Psoas muscle (tissue), 8 donors: ENCODE data around the gene NDRG4. TPM values are rescaled to one million over a fixed set of nuclear protein-coding genes. Genes with fewer than 3 reads are reported as not detected.

Experiments used
- ATAC-seq, 4 donors: fragments of 200-7000 bp; cut with Tn5 transposase; one replicate each; pipeline ENCODE4 v1.9.1; 2020; ENCODE audit warnings: moderate library complexity in 3 of 4, mild to moderate bottlenecking in 2 of 4
- DNase-seq, 2 donors: peaks; one replicate each; pipeline ENCODE4 v3.0.0-alpha.2; 2020
- H3K27ac ChIP-seq: fragments of 200-600 bp; one replicate; pipeline ENCODE4 v1.8.0; 2022
- H3K27me3 ChIP-seq, 3 donors: fragments of 200-600 bp in 1 of 3; one replicate each; pipeline versions ENCODE4 v1.6.1 to v1.8.0; 2013 to 2022; ENCODE audit warnings: low read length in 2 of 3, mild to moderate bottlenecking in 2 of 3, moderate library complexity in 1 of 3; ENCODE audit not compliant: insufficient read depth in 3 of 3
- H3K36me3 ChIP-seq, 2 donors: fragments of 200-600 bp in 1 of 2; one replicate each; pipeline versions ENCODE4 v1.6.1 to v1.8.0; 2013 to 2022; ENCODE audit warnings: low read depth in 1 of 2, mild to moderate bottlenecking in 1 of 2, moderate library complexity in 1 of 2; ENCODE audit not compliant: insufficient read depth in 1 of 2
- H3K4me1 ChIP-seq: fragments of 200-600 bp; one replicate; pipeline ENCODE4 v1.8.0; 2022
- H3K4me3 ChIP-seq: fragments of 200-600 bp; one replicate; pipeline ENCODE4 v1.8.0; 2022; ENCODE audit warnings: mild to moderate bottlenecking
- H3K9me3 ChIP-seq: fragments of 200-600 bp; one replicate; pipeline ENCODE4 v1.8.0; 2022
- WGBS, 3 donors: extraction: QIAGEN DNeasy Blood & Tissue Kit; methylation state at CpG; one replicate each; pipeline versions ENCODE4 v1.1.6 to v1.1.7; 2013; 5-methylcytosine and 5-hydroxymethylcytosine counted together
- intact Hi-C, 2 donors: fragments of 100-400 bp; cut with DNase I; formaldehyde crosslinking; loops; one replicate each; pipeline versions ENCODE4 v1.11.0 to v1.14.2; 2022
- polyA plus RNA-seq, 3 donors: library from polyadenylated mRNA; stranded (reverse); fragments of 200-250 nt; gene quantifications; one replicate each; pipeline ENCODE4 v1.2.3, GENCODE V29; 2013
- total RNA-seq, 4 donors: library from RNA; stranded (reverse); fragmentation: NEBNext Ultra II Directional in 2 of 4; extraction: Animal tissue kit (Norgen Biotek cat#: 25700) in 2 of 4; gene quantifications; one replicate each; pipeline versions ENCODE4 v1.2.1 to v1.2.4, GENCODE V29; 2021 to 2023
- TF ChIP-seq, protein P1 (sequence below): fragments of 200-600 bp; IDR thresholded peaks from one replicate; pipeline ENCODE4 v1.8.0; 2022; ENCODE audit warnings: antibody characterized with exemption
- donor health status: healthy with polysubstance abuse.
- donor health status: DM: no; HTN: no; CAD: no; lungs with moderate emphysema.
- donor health status: Bipolar disorder and iron deficiency.
- donor health status: healthy.
- donor health status: DM: yes; HTN: yes; CAD: no.
- donor health status: DM: no; HTN: no; CAD: no.
- donor health status: DM: no; HTN: no; CAD: no.
- donor health status: DM: yes; HTN: yes; CAD: no.

NDRG4 gene
- total and polyA plus RNA-seq, 7 donors = 1.7 to 12.3 (median 2.5) TPM

- no peaks in the 10 kb centered on the region for H3K9me3 ChIP-seq
- TF ChIP-seq, protein P1, sequence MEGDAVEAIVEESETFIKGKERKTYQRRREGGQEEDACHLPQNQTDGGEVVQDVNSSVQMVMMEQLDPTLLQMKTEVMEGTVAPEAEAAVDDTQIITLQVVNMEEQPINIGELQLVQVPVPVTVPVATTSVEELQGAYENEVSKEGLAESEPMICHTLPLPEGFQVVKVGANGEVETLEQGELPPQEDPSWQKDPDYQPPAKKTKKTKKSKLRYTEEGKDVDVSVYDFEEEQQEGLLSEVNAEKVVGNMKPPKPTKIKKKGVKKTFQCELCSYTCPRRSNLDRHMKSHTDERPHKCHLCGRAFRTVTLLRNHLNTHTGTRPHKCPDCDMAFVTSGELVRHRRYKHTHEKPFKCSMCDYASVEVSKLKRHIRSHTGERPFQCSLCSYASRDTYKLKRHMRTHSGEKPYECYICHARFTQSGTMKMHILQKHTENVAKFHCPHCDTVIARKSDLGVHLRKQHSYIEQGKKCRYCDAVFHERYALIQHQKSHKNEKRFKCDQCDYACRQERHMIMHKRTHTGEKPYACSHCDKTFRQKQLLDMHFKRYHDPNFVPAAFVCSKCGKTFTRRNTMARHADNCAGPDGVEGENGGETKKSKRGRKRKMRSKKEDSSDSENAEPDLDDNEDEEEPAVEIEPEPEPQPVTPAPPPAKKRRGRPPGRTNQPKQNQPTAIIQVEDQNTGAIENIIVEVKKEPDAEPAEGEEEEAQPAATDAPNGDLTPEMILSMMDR = no peak
- intact Hi-C loops = no loop called here
- no peaks in the 10 kb centered on the region for H3K36me3 ChIP-seq
- no peaks in the 10 kb centered on the region for H3K4me1 ChIP-seq
- DNase-seq (no peak), ATAC-seq (no peak)
- no peak overlapping the region for H3K4me3 ChIP-seq
- WGBS, 3 donors = 84 to 89% (median 84%) methylated on average over 5 of the region's 5 CpGs
- peaks cover 0 to 58% (median 16%) of the 10 kb centered on the region in 3 donors for H3K27me3 ChIP-seq
- no peak overlapping the region for H3K27ac ChIP-seq
Measured at GRCh38 chr16:58467905-58468304, 32.0 kb upstream of the NDRG4 start.

DNA sequence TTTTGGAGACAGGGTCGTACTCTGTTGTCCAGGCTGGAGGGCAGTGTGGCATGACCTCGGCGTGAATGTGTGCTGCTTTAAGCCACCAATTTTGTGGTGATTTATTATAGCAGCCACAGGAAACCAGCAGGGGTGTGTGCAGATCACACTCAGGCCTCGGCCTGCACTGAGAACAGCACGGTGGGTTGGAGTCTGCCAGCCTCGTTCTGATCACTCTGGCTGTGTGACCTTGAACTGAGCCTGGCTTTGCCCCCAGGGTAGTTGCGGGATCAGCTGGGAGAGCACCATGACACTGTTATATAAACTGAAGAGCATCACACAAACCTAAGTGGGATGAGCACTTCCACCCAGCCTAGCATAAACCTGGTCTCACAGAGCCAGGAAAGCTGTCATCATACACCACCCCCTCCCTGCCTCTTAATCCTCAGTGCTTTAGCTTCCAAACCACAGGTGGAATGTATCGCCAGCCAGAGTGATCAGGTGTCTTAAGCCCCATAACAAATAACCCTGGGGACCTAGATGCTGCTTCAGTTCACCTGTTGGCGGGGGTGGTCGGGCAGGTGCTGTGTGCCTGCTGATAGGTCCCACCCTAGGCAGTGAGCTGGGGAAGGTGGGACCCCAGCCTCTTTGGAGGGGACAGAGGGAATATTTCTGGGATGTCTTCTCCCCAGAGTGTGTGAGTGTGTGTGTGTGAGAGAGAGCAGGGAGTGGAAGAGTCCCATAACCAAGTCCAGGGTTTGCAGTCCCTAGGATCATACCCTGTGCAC lies 28.6 kb upstream of the NDRG4 start:
- peaks cover 0 to 26% (median 11%) of the 10 kb centered on the region in 3 donors for H3K27me3 ChIP-seq
- H3K9me3 ChIP-seq = no peaks in the 10 kb centered on the region
- no peak overlapping the region for H3K4me3 ChIP-seq
- DNase-seq (no peak), ATAC-seq (no peak)
- H3K36me3 ChIP-seq = no peaks in the 10 kb centered on the region
- TF ChIP-seq, protein P1 = no peak
- no peaks in the 10 kb centered on the region for H3K4me1 ChIP-seq
- WGBS, 3 donors = 43 to 48% (median 45%) methylated on average over 10 of the region's 10 CpGs
- intact Hi-C loops = no loop called here
- H3K27ac ChIP-seq = no peak overlapping the region

DNA sequence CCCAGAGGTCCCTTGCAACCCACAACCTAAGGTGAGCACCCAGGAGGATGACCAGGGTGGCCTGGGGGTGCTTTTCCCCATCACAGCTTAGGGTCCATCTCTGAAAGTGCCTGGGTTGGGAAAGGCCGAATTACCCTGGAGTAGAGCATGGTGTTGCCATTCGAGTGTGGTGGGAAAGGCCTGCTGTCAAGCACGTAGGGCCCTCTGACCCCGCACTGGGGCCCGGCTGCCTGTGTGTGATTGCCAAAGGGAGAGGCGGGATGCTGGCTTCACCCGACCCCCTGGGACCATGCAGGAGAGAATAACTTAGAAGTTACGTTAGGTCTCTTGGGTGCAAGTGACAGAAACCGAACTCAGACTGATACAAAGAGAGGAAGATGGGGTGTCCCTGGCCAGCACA lies 27.7 kb upstream of the NDRG4 start:
- intact Hi-C loops = no loop called here
- WGBS, 3 donors = 74 to 78% (median 78%) methylated on average over 9 of the region's 9 CpGs
- ATAC-seq = no peak
- H3K9me3 ChIP-seq = no peaks in the 10 kb centered on the region
- peaks cover 0 to 17% (median 7%) of the 10 kb centered on the region in 3 donors for H3K27me3 ChIP-seq
- DNase-seq = no peak
- no peaks in the 10 kb centered on the region for H3K36me3 ChIP-seq
- H3K4me1 ChIP-seq = no peaks in the 10 kb centered on the region
- no peak overlapping the region for H3K27ac ChIP-seq
- H3K4me3 ChIP-seq = no peak overlapping the region
- TF ChIP-seq, protein P1 = no peak

DNA sequence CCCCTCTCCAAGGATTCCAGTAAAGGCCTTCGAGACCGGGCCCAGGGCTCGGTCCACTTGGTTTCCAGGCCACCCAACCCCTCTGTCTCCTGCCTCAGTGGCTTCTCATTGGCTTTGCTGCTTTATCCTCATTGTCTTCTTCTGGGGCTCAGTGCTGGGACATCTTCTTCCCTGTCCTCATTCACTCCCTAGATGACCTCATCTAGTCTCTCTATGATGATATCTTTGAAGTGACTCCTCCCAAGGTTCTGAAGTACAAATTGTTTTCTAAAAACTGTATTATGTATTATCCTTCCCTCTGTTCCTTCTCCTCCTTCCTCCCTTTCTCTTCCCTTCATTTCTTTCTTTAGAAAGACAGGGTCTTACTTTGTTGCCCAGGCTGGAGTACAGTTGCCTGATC lies 27.1 kb upstream of the NDRG4 start:
- WGBS, 3 donors = 87 to 100% (median 91%) methylated on average over 3 of the region's 3 CpGs
- peaks cover 0 to 12% (median 3%) of the 10 kb centered on the region in 3 donors for H3K27me3 ChIP-seq
- DNase-seq = no peak
- no peaks in the 10 kb centered on the region for H3K4me1 ChIP-seq
- no peak overlapping the region for H3K27ac ChIP-seq
- intact Hi-C loops = no loop called here
- no peak for ATAC-seq
- no peak overlapping the region for H3K4me3 ChIP-seq
- H3K36me3 ChIP-seq = no peaks in the 10 kb centered on the region
- TF ChIP-seq, protein P1 = no peak
- H3K9me3 ChIP-seq = no peaks in the 10 kb centered on the region
